SU-DHL-6 (cell line): ENCODE data around the gene HECTD1.

Source experiments
- H2AFZ ChIP-seq: fragments of 200-600 bp; sonication (generic); 2 replicates; pipeline ENCODE4 v1.6.1; 2014; ENCODE audit warnings: low read depth, mild to moderate bottlenecking, moderate library complexity, mixed read lengths, antibody characterized with exemption, low read length; ENCODE audit not compliant: severe bottlenecking
- H3F3A ChIP-seq: fragments of 200-600 bp; shearing (Covaris generic); 2 replicates; pipeline ENCODE4 v1.6.0; 2016; ENCODE audit warnings: antibody characterized with exemption, mild to moderate bottlenecking; ENCODE audit not compliant: insufficient read depth
- H3K27ac ChIP-seq: fragments of 200-600 bp; sonication (generic); 2 replicates; pipeline ENCODE4 v1.5.1; 2016; ENCODE audit warnings: low read depth, mild to moderate bottlenecking, low read length, moderate library complexity, mixed read lengths
- H3K27me3 ChIP-seq: fragments of 200-600 bp; sonication (generic), shearing (Covaris generic); 2 replicates; pipeline ENCODE4 v1.6.0; 2014; ENCODE audit warnings: mild to moderate bottlenecking, low read length
- H3K36me3 ChIP-seq: fragments of 200-600 bp; sonication (generic); 2 replicates; pipeline ENCODE4 v1.6.1; 2014; ENCODE audit warnings: mild to moderate bottlenecking, low read length, mixed read lengths
- H3K4me2 ChIP-seq: fragments of 300-600, 200-600 bp; shearing (Covaris generic), sonication (generic); 2 replicates; pipeline ENCODE4 v1.6.0; 2014; ENCODE audit warnings: low read length, low read depth, mild to moderate bottlenecking; ENCODE audit not compliant: poor library complexity, severe bottlenecking
- H3K4me3 ChIP-seq: fragments of 200-600 bp; sonication (generic); 2 replicates; pipeline ENCODE4 v1.5.1; 2014; ENCODE audit warnings: antibody characterized with exemption, low read length, mild to moderate bottlenecking, mixed read lengths; ENCODE audit not compliant: insufficient read depth, poor library complexity, severe bottlenecking
- H3K79me2 ChIP-seq: fragments of 200-600 bp; sonication (generic); 2 replicates; pipeline ENCODE4 v1.6.1; 2014; ENCODE audit warnings: mild to moderate bottlenecking, low read length, moderate library complexity; ENCODE audit not compliant: insufficient read depth
- H3K9ac ChIP-seq: fragments of 200-600 bp; sonication (generic); 2 replicates; pipeline ENCODE4 v1.7.0; 2014; ENCODE audit warnings: mild to moderate bottlenecking, low read length
- H3K9me2 ChIP-seq: fragments of 200-600 bp; sonication (generic); replicated peaks from 2 replicates; pipeline ENCODE4 v1.6.1; 2014; ENCODE audit warnings: low read length; ENCODE audit not compliant: insufficient read depth
- H3K9me3 ChIP-seq: fragments of 200-600 bp; sonication (generic); 2 replicates; pipeline ENCODE4 v1.6.1; 2014; ENCODE audit warnings: low read length, mixed read lengths; ENCODE audit not compliant: insufficient read depth
- H4K20me1 ChIP-seq: fragments of 200-600 bp; sonication (generic); 2 replicates; pipeline ENCODE4 v1.6.1; 2014; ENCODE audit warnings: low read depth, mild to moderate bottlenecking, antibody characterized with exemption, low read length, moderate library complexity, mixed read lengths
- EZH2phosphoT487 ChIP-seq: fragments of 200-600 bp; sonication (generic), shearing (Covaris generic); conservative IDR thresholded peaks from 2 replicates; pipeline ENCODE4 v1.6.1; 2018; ENCODE audit warnings: mild to moderate bottlenecking, antibody characterized with exemption, low read length, moderate library complexity, mixed read lengths
- TF ChIP-seq, protein P1 (sequence below): fragments of 200-600 bp; sonication (generic); IDR thresholded peaks from one replicate; pipeline ENCODE4 v1.5.1; 2017; ENCODE audit warnings: antibody characterized with exemption, mild to moderate bottlenecking, low read length, moderate library complexity; ENCODE audit not compliant: insufficient read depth, poor library complexity, severe bottlenecking

HECTD1 gene

GRCh38 chr14:31060253-31060875, 147.2 kb downstream of the HECTD1 start:
- Histone ChIP-seq H3K4me2 (no peak overlapping the region), H3K27me3 (no peaks in the 10 kb centered on the region), H3K9me2 (no peaks in the 10 kb centered on the region), H3K79me2 (no peaks in the 10 kb centered on the region), H3K4me3 (no peak overlapping the region), H3K27ac (no peak overlapping the region), H3K36me3 (no peaks in the 10 kb centered on the region), H3K9me3 (no peaks in the 10 kb centered on the region), H2AFZ (no peak overlapping the region), H3K9ac (no peak overlapping the region), H4K20me1 (no peaks in the 10 kb centered on the region), H3F3A (no peaks in the 10 kb centered on the region)
- TF ChIP-seq EZH2phosphoT487: no peak
- TF ChIP-seq, protein P1, sequence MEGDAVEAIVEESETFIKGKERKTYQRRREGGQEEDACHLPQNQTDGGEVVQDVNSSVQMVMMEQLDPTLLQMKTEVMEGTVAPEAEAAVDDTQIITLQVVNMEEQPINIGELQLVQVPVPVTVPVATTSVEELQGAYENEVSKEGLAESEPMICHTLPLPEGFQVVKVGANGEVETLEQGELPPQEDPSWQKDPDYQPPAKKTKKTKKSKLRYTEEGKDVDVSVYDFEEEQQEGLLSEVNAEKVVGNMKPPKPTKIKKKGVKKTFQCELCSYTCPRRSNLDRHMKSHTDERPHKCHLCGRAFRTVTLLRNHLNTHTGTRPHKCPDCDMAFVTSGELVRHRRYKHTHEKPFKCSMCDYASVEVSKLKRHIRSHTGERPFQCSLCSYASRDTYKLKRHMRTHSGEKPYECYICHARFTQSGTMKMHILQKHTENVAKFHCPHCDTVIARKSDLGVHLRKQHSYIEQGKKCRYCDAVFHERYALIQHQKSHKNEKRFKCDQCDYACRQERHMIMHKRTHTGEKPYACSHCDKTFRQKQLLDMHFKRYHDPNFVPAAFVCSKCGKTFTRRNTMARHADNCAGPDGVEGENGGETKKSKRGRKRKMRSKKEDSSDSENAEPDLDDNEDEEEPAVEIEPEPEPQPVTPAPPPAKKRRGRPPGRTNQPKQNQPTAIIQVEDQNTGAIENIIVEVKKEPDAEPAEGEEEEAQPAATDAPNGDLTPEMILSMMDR: no peak

DNA sequence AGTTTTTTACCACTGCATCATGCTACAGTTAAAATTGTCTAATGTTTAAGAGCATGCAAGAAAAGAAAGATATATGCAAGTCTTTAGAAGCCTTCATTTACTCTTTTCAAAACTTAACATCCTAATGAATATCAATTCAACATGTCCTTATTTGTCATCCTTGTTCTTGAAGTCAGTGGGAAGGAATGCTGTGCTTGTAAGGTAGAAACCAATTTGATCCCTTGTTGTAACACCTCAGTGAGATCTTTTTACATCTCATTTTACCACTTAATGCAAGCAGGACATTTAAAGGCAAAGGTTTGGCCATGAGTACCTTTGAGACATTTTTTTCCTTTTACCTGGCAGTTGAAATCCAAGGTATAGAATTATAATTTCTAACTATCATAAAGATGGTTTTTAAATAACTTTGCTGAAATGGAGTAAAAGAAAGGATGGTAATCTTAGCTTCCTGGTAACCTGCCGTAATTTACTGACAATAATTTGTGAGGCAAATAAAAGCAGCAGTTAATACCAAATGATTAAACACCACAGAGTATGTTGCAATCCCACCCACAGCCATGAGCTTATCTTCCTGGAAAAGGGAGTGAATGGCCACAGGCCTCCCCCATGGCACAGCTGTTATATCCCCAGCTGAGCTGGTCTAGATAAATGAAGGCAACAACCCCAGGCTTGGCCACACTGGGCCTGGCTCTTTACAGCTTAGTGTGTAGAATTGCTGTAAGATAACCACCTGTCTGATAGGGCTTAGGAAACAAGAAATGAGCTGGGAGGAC, 148.3 kb downstream of the HECTD1 start:
- Histone ChIP-seq H3K27me3 (no peaks in the 10 kb centered on the region), H3K9me2 (no peaks in the 10 kb centered on the region), H2AFZ (no peak overlapping the region), H4K20me1 (no peaks in the 10 kb centered on the region), H3K4me3 (no peak overlapping the region), H3K9ac (no peak overlapping the region), H3K79me2 (no peaks in the 10 kb centered on the region), H3K9me3 (no peaks in the 10 kb centered on the region), H3K27ac (no peak overlapping the region), H3K36me3 (no peaks in the 10 kb centered on the region), H3K4me2 (no peak overlapping the region), H3F3A (no peaks in the 10 kb centered on the region)
- TF ChIP-seq, protein P1: no peak
- no peak for TF ChIP-seq EZH2phosphoT487

DNA sequence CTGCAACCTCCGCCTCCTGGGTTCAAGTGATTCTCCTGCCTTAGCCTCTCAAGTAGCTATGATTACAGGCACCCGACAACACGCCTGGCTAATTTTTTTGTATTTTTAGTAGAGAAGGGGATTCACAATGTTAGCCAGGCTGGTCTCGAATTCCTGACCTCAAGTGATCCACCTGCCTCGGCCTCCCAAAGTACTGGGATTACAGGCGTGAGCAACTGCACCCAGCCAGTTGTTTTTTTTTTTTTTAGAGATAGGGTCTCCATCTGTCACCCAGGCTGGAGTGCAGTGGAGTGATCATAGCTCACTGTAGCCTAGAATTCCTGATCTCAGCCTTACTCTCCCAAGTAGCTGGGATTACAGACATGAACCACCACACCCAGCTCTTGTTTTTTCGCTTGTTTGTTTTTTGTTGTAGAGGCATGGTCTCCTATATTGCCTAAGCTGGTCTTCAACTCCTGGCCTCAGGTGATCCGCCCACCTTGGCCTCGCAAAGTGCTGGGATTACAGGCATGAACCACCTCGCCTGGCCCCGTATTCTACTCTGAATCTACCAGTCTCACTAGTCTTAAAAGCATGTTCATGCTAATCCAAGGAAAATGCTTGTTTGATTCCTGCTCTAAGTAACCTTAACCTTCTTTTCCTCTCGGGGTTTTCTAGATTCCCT, 149.8 kb downstream of the HECTD1 start:
- Histone ChIP-seq H3K27ac (no peak overlapping the region), H3K9ac (no peak overlapping the region), H3K27me3 (no peaks in the 10 kb centered on the region), H3K4me2 (no peak overlapping the region), H3K9me2 (no peaks in the 10 kb centered on the region), H3K79me2 (no peaks in the 10 kb centered on the region), H3K4me3 (no peak overlapping the region), H4K20me1 (no peaks in the 10 kb centered on the region), H3K36me3 (no peaks in the 10 kb centered on the region), H3K9me3 (no peaks in the 10 kb centered on the region), H2AFZ (no peak overlapping the region), H3F3A (no peaks in the 10 kb centered on the region)
- TF ChIP-seq, protein P1: no peak
- no peak for TF ChIP-seq EZH2phosphoT487
